ENCODE results near the gene BBS10. TPM values are rescaled to one million over a fixed set of nuclear protein-coding genes. Genes with fewer than 3 reads are reported as not detected.

Gene BBS10
- polyA plus RNA-seq, 1 experiment, result 20.0 TPM

GRCh38 chr12:76318773-76319594 lies 29.2 kb downstream of the BBS10 start:
- Histone ChIP-seq H3K4me3 (ENCODE audit: low read depth, low read length) (no peak overlapping the region), H3K9me3 (ENCODE audit: control insufficient read depth, insufficient read depth, low read length) (no peaks in the 10 kb centered on the region), H3K27me3 (ENCODE audit: control insufficient read depth, insufficient read depth, low read length) (no peaks in the 10 kb centered on the region), H3K27ac (ENCODE audit: low read depth, low read length) (no peak overlapping the region)
- POLR2A ChIA-PET, result interaction anchor here (0.6 kb wide), 1 partner anchor 284 kb away, joined by 4 read pairs; no protein-coding TSS in a partner anchor
- no peak for TF ChIP-seq CTCF (IDR thresholded peaks at IDR 0.05; ENCODE audit: low read depth, low read length)
- DNase-seq (ENCODE audit: low read depth, low spot score), result no peak
- CTCF ChIA-PET, result no interaction called here

DNA sequence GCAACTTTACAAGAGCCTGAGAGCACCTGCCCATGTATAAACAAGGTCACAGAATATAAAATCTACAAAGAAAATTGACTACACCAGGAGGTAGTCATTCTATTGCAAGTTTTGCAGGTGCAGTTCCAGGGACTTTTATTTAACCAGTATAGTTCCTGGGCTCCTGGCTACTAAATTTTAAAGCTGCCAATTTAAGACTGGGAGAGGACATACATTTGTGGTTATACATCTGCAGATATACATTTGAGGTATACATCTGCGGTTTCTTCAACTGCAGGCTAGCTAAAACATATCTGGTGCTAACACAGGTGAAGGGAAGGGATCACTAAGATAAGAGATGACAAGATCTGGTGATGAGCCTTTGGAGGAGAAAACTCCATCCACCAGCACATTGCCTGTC lies 30.2 kb downstream of the BBS10 start:
- Histone ChIP-seq H3K27me3 (ENCODE audit: control insufficient read depth, insufficient read depth, low read length) (no peaks in the 10 kb centered on the region), H3K4me3 (ENCODE audit: low read depth, low read length) (no peak overlapping the region), H3K27ac (ENCODE audit: low read depth, low read length) (no peak overlapping the region), H3K9me3 (ENCODE audit: control insufficient read depth, insufficient read depth, low read length) (no peaks in the 10 kb centered on the region)
- DNase-seq (ENCODE audit: low read depth, low spot score), result no peak
- TF ChIP-seq CTCF (IDR thresholded peaks at IDR 0.05; ENCODE audit: low read depth, low read length), result no peak
- POLR2A ChIA-PET, result no interaction called here
- CTCF ChIA-PET, result no interaction called here

DNA sequence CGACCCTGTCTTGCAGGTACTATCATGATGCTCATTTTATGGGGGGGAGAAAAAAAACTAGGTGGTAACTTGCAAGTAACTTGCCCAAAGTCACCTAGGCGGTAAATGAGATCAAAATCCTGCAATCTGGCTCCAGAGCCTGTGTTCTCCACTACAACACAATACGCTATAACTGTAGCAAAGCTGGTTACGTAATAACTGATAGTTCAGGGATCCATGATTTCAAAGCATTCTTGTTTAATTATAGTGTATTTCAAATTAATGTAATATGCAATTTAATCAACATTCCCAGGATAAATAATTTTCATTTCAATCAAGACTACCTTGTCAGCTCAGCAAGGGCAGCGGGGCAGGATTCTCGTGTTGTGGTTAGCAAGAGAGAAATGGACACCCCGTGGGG lies 31.7 kb downstream of the BBS10 start:
- Histone ChIP-seq H3K27ac (ENCODE audit: low read depth, low read length) (no peak overlapping the region), H3K4me3 (ENCODE audit: low read depth, low read length) (no peak overlapping the region), H3K27me3 (ENCODE audit: control insufficient read depth, insufficient read depth, low read length) (no peaks in the 10 kb centered on the region), H3K9me3 (ENCODE audit: control insufficient read depth, insufficient read depth, low read length) (no peaks in the 10 kb centered on the region)
- POLR2A ChIA-PET, result no interaction called here
- TF ChIP-seq CTCF (IDR thresholded peaks at IDR 0.05; ENCODE audit: low read depth, low read length), result no peak
- CTCF ChIA-PET, result no interaction called here
- no peak for DNase-seq (ENCODE audit: low read depth, low spot score)

- POLR2A ChIA-PET, result no interaction called here
- CTCF ChIA-PET, result interaction anchor here (1.0 kb wide), 1 partner anchor 277 kb away, joined by 9 read pairs; no protein-coding TSS in a partner anchor
- TF ChIP-seq CTCF (IDR thresholded peaks at IDR 0.05; ENCODE audit: low read depth, low read length), result no peak
- DNase-seq (ENCODE audit: low read depth, low spot score), result no peak
- Histone ChIP-seq H3K27ac (ENCODE audit: low read depth, low read length) (no peak overlapping the region), H3K4me3 (ENCODE audit: low read depth, low read length) (no peak overlapping the region), H3K27me3 (ENCODE audit: control insufficient read depth, insufficient read depth, low read length) (no peaks in the 10 kb centered on the region), H3K9me3 (ENCODE audit: control insufficient read depth, insufficient read depth, low read length) (no peaks in the 10 kb centered on the region; the same call in 1 of the 2 replicates)
These were observed 34.9 kb downstream of the BBS10 start for GRCh38 chr12:76313299-76313698.

DNA sequence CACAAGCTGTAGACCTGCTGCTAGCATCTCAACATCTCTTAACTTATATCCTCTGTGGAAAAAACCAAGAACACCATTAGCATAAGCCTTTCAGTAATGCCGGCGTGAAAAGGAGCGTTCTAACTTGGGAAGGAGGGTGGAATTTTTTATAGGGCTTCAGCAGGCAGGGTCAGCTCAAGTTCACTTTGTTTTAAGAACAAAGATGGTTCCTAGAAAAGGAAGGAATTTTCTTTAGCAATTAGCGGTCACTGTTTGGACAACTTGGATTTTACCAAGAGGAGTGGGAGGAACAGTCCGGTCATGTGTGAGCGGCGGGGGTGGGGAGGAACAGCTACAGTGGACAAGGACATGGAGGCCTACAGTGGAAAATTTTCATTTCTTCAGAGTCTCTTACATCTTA lies 35.9 kb downstream of the BBS10 start:
- Histone ChIP-seq H3K27me3 (ENCODE audit: control insufficient read depth, insufficient read depth, low read length) (no peaks in the 10 kb centered on the region), H3K9me3 (ENCODE audit: control insufficient read depth, insufficient read depth, low read length) (no peaks in the 10 kb centered on the region; the same call in 1 of the 2 replicates), H3K27ac (ENCODE audit: low read depth, low read length) (no peak overlapping the region), H3K4me3 (ENCODE audit: low read depth, low read length) (no peak overlapping the region)
- no peak for TF ChIP-seq CTCF (IDR thresholded peaks at IDR 0.05; ENCODE audit: low read depth, low read length)
- ChIA-PET CTCF (interaction anchor here (1.0 kb wide), 1 partner anchor 276 kb away, joined by 9 read pairs; no protein-coding TSS in a partner anchor), POLR2A (no interaction called here)
- DNase-seq (ENCODE audit: low read depth, low spot score), result no peak

Data from AG04450 (cell line).